Measurements from ENCODE around the gene RHBDF1. TPM values are rescaled to one million over a fixed set of nuclear protein-coding genes. Genes with fewer than 3 reads are reported as not detected.
"Not testable (repeated sequence)": the region's sequence is repeated elsewhere in the genome, so short reads cannot be mapped to it uniquely, and the experiment has no call there.

The RHBDF1 gene
- total and polyA plus RNA-seq, 12 donors, result 18.5 to 89.8 (median 24.7) TPM

GRCh38 chr16:10772-11171, 61.7 kb downstream of the RHBDF1 start:
- H3K27ac ChIP-seq; intact Hi-C loops (cut with DNase I); H3K4me3 ChIP-seq; H3K4me1 ChIP-seq; H3K36me3 ChIP-seq; H3K9me3 ChIP-seq; H3K27me3 ChIP-seq: not testable (repeated sequence)
- DNase-seq (peak; percentile 96 to 97), ATAC-seq (peak in 2 of 8 donors; percentile 8 to 46)
- TF ChIP-seq CTCF (IDR thresholded peaks at IDR 0.05), result peak in 8 of 9 donors; percentile 32 to 51 (median 37)
- WGBS, 2 donors, result 52 to 56% methylated on average over 9 to 14 of the region's 27 CpGs

- no peaks in the 10 kb centered on the region for H3K9me3 ChIP-seq
- no peak overlapping the region for H3K4me3 ChIP-seq
- H3K27me3 ChIP-seq, result no peaks in the 10 kb centered on the region
- intact Hi-C loops (cut with DNase I), result no loop called here
- H3K4me1 ChIP-seq, result no peaks in the 10 kb centered on the region
- WGBS, 2 donors, result 52 to 70% methylated on average over 42 to 48 of the region's 48 CpGs
- no peaks in the 10 kb centered on the region for H3K36me3 ChIP-seq
- no peak for TF ChIP-seq CTCF (IDR thresholded peaks at IDR 0.05)
- ATAC-seq (peak; percentile 88 to 100 (median 95)), DNase-seq (peak in 1 of 2 donors; percentile 31)
- no peak overlapping the region for H3K27ac ChIP-seq
Measured at GRCh38 chr16:9903-10665, 62.3 kb downstream of the RHBDF1 start.

Small RNA genes lying within 50 kb of the gene (microRNA-seq; reads per million reads assigned to microRNA genes)
- 0 reads per million in 2 donors for gene MIR6859-4

Other genes starting within 250 kb of the RHBDF1 start
- 10 to 100 TPM in 7 of 10 donors, 1 to 10 TPM in 3; 9.1 to 11.8 (median 10.5) TPM for gene POLR3K, start 19.0 kb downstream of the RHBDF1 start, total RNA-seq
- gene POLR3K, start 19.0 kb downstream of the RHBDF1 start, polyA plus RNA-seq, result 10 to 100 TPM in 1 of 2 donors, 1 to 10 TPM in 1; 6.7 to 19.2 TPM
- gene SNRNP25, start 18.8 kb downstream of the RHBDF1 start, total RNA-seq, result 10 to 100 TPM; 45.6 to 86.6 (median 56.6) TPM
- gene SNRNP25, start 18.8 kb downstream of the RHBDF1 start, polyA plus RNA-seq, result 100 to 1,000 TPM in 1 of 2 donors, 10 to 100 TPM in 1; 80.4 to 109 TPM
- gene MPG, start 5.6 kb upstream of the RHBDF1 start, total RNA-seq, result 10 to 100 TPM; 32.2 to 44.7 (median 38.6) TPM
- gene MPG, start 5.6 kb upstream of the RHBDF1 start, polyA plus RNA-seq, result 10 to 100 TPM; 68.2 to 88.5 TPM
- 10 to 100 TPM; 19.0 to 28.8 (median 22.3) TPM for gene NPRL3, start 66.0 kb upstream of the RHBDF1 start, total RNA-seq
- 10 to 100 TPM; 16.2 to 19.6 TPM for gene NPRL3, start 66.0 kb upstream of the RHBDF1 start, polyA plus RNA-seq
- gene HBZ, start 80.0 kb upstream of the RHBDF1 start, total RNA-seq, result not detected
- under 1 TPM in 1 of 2 donors, not detected in 1; 0.14 TPM for gene HBZ, start 80.0 kb upstream of the RHBDF1 start, polyA plus RNA-seq
- under 1 TPM in 2 of 10 donors, not detected in 8; 0.56 to 0.61 TPM for gene HBM, start 93.3 kb upstream of the RHBDF1 start, total RNA-seq
- gene HBM, start 93.3 kb upstream of the RHBDF1 start, polyA plus RNA-seq, result not detected
- gene HBA2, start 100.2 kb upstream of the RHBDF1 start, total RNA-seq, result 1,000 to 10,000 TPM in 1 of 10 donors, 100 to 1,000 TPM in 5, 10 to 100 TPM in 4; 78.7 to 1,146 (median 107) TPM
- gene HBA2, start 100.2 kb upstream of the RHBDF1 start, polyA plus RNA-seq, result 10 to 100 TPM in 1 of 2 donors, 1 to 10 TPM in 1; 2.9 to 84.6 TPM
- 1,000 to 10,000 TPM in 1 of 10 donors, 100 to 1,000 TPM in 9; 114 to 1,150 (median 192) TPM for gene HBA1, start 104.0 kb upstream of the RHBDF1 start, total RNA-seq
- gene HBA1, start 104.0 kb upstream of the RHBDF1 start, polyA plus RNA-seq, result 10 to 100 TPM in 1 of 2 donors, 1 to 10 TPM in 1; 2.1 to 27.1 TPM
- not detected for gene HBQ1, start 107.8 kb upstream of the RHBDF1 start, total RNA-seq
- under 1 TPM in 1 of 2 donors, not detected in 1; 0.09 TPM for gene HBQ1, start 107.8 kb upstream of the RHBDF1 start, polyA plus RNA-seq
- gene LUC7L, start 156.8 kb upstream of the RHBDF1 start, total RNA-seq, result 10 to 100 TPM; 14.4 to 29.7 (median 20.4) TPM
- 100 to 1,000 TPM in 1 of 2 donors, 10 to 100 TPM in 1; 21.3 to 139 TPM for gene LUC7L, start 156.8 kb upstream of the RHBDF1 start, polyA plus RNA-seq
- 100 to 1,000 TPM; 114 to 200 (median 161) TPM for gene FAM234A, start 162.2 kb upstream of the RHBDF1 start, total RNA-seq
- 10 to 100 TPM; 70.5 to 97.9 TPM for gene FAM234A, start 162.2 kb upstream of the RHBDF1 start, polyA plus RNA-seq
- 10 to 100 TPM in 6 of 10 donors, 1 to 10 TPM in 4; 7.5 to 18.2 (median 12.5) TPM for gene RGS11, start 203.3 kb upstream of the RHBDF1 start, total RNA-seq
- 10 to 100 TPM in 1 of 2 donors, 1 to 10 TPM in 1; 1.9 to 36.4 TPM for gene RGS11, start 203.3 kb upstream of the RHBDF1 start, polyA plus RNA-seq
- 10 to 100 TPM in 4 of 10 donors, 1 to 10 TPM in 6; 4.8 to 16.9 (median 9.1) TPM for gene ARHGDIG, start 208.0 kb upstream of the RHBDF1 start, total RNA-seq
- 10 to 100 TPM in 1 of 2 donors, under 1 TPM in 1; 0.17 to 10.7 TPM for gene ARHGDIG, start 208.0 kb upstream of the RHBDF1 start, polyA plus RNA-seq
- gene PDIA2, start 210.5 kb upstream of the RHBDF1 start, total RNA-seq, result 10 to 100 TPM in 1 of 10 donors, 1 to 10 TPM in 8, under 1 TPM in 1; 0.55 to 14.0 (median 3.2) TPM
- 1 to 10 TPM in 1 of 2 donors, under 1 TPM in 1; 0.32 to 2.6 TPM for gene PDIA2, start 210.5 kb upstream of the RHBDF1 start, polyA plus RNA-seq